Activated CD8-positive, alpha-beta memory T cell treated with anti-CD3 and anti-CD28 coated beads for 36 hours (primary cell): ENCODE results near the gene FPGS. TPM values are rescaled to one million over a fixed set of nuclear protein-coding genes. Genes with fewer than 3 reads are reported as not detected.

ENCODE experiments used
- CTCF ChIA-PET: fragments of 350-600 bp; sonication (Branson Sonifier 250); formaldehyde crosslinking; loops from one replicate; lab custom pipeline; 2021; ENCODE audit warnings: antibody characterized with exemption; lab: Charles Lee
- POLR2A ChIA-PET: fragments of 350-600 bp; sonication (Branson Sonifier 250); formaldehyde crosslinking; loops from one replicate; lab custom pipeline; 2021; ENCODE audit warnings: antibody characterized with exemption; lab: Charles Lee
- total RNA-seq, 2 experiments: library from RNA; stranded (reverse); gene quantifications; one replicate each; pipeline ENCODE4 v1.2.3, GENCODE V29; 2021

Gene FPGS
- total RNA-seq, 2 experiments from 2014 or later, result 106 to 107 TPM

DNA sequence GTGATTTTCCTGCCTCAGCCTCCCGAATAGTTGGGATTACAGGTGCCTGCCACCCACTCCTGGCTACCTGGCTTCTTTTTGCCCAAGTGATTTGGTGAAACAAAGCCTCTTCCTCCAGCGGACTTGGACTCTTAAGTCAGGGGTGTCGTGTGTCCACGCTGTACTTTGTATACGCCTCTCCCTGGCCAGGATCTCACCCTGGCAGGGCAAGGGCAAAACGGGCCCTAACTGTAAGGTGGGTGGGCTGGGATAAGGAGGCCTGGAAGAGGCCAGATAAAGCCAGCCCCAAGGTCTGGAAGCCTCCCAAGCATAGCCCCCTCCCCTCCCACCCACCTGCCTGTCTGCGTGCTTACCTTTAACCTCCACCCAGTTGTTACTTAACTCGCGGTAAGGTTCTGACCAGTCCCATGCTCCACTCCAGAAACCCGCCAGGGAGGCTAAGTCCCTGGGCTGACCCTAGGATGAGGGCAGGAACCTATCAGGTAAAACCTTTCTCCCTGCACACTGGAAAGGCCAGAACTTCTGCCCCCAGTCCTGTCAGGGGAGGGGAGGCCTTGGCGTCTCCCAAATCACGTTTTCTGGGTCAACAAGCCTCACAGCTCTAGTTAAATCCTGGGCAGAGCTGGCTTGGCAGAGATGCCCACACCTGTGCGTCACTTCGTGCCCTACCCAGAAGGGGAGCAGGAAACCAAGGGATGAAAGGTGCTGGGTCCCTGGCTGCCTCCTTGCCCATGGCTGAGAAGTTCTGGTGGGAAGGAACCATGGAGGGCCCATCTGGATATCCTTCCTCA lies 8.5 kb upstream of the FPGS start:
- POLR2A ChIA-PET, result interaction anchor here (0.6 to 0.8 kb wide), 3 partner anchors 50 to 365 kb away, joined by 3 to 13 read pairs (median 3); no protein-coding TSS in a partner anchor
- CTCF ChIA-PET, result interaction anchor here (1.2 kb wide), 2 partner anchors 8 to 76 kb away, joined by 3 to 4 read pairs; partner anchors contain the start of gene CDK9

GRCh38 chr9:127796225-127796813 lies 6.4 kb upstream of the FPGS start:
- ChIA-PET CTCF (interaction anchor here (1.3 kb wide), 1 partner anchor 73 kb away, joined by 4 read pairs; no protein-coding TSS in a partner anchor), POLR2A (interaction anchor here (0.6 to 1.1 kb wide), 4 partner anchors 11 to 709 kb away, joined by 3 to 5 read pairs (median 4); partner anchors contain the start of gene CDK9)

- CTCF ChIA-PET, result interaction anchor here (0.7 to 1.3 kb wide), 2 partner anchors 73 to 98 kb away, joined by 3 to 4 read pairs; no protein-coding TSS in a partner anchor
- POLR2A ChIA-PET, result interaction anchor here (0.6 to 1.1 kb wide), 4 partner anchors 11 to 708 kb away, joined by 3 to 5 read pairs (median 4); partner anchors contain the start of gene CDK9
Measured at GRCh38 chr9:127796852-127797370, 5.8 kb upstream of the FPGS start.

DNA sequence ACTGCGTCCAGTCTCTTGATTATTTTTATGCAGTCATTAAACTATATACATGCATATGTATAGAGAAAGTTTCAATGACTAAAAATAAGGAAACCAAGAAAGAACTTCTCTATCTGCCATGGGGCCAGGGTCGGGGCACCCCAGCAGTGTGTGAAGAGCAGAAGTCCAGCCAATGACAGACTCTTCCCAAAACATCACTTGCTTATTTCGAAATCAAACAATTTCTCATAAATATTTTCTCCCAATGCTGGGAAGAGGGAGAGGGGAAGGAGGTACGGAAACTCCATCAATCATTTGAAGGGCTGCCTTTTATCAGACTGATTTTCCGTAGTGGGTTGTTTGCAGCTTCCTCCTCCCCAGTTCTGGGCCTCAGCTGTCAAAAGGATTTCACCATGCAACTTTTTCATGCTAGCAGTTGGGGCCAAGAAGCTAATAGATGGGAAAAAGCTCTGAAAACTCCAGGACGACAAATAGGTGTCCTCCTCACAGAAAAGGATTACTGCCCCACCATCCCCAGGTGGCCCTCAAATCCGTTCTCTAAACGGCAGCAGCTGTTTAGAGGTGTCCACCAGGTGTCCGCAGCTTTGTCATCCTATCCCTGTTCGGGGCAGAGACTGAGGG lies 617 bp upstream of the FPGS start:
- ChIA-PET CTCF (interaction anchor here (0.7 to 1.5 kb wide), 2 partner anchors 15 to 68 kb away, joined by 3 to 4 read pairs; no protein-coding TSS in a partner anchor), POLR2A (interaction anchor here (0.5 to 2.2 kb wide), 9 partner anchors 9 to 102 kb away, joined by 3 to 22 read pairs (median 3); partner anchors contain the start of gene SH2D3C)

DNA sequence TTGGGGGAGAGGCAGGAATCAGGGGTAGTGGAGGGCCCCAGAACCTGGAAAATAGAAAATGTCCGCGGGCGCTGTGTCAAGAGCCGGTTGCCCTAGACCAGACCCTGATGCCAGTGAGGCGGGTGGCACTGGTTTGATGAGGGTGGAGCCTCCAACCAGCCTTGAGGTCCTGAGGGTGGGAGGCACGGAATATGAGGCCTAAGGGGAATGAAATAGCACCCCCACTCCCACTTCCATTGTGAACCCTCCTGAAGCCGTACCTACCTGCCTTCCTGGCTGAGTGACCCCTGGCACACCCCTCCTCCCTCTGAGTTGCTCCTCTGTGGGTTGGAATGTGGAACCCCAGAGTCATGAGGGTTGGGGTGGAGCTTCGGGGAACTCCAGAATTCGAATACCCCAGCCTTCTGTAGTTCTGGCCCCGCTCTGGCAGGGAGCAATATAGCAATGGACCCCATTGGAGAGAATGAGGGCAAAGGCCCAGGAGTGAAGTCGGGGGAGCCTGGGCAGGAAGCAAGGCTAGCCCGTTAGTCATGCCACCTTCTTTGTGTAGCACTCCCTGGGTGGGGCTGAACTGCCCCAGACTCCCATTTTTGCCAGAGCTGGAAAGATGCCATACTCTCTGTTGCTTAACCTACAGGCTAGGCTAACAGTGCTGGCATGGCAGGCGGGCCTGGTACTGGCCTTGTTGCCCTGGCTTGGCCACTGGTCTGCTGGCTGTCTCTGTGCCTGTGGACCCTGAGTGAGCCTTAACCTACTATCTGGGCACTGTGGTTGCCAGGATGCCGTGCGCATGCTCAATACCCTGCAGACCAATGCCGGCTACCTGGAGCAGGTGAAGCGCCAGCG lies 1.0 kb downstream of the FPGS start:
- ChIA-PET CTCF (interaction anchor here (0.6 to 1.9 kb wide), 3 partner anchors 10 to 364 kb away, joined by 3 to 8 read pairs (median 3); no protein-coding TSS in a partner anchor), POLR2A (interaction anchor here (0.6 to 1.7 kb wide), 4 partner anchors 18 to 248 kb away, joined by 3 to 4 read pairs (median 4); partner anchors contain the start of genes CDK9 and SH2D3C)

- POLR2A ChIA-PET, result interaction anchor here (0.6 to 1.0 kb wide), 2 partner anchors 13 to 47 kb away, joined by 4 to 5 read pairs; no protein-coding TSS in a partner anchor
- CTCF ChIA-PET, result interaction anchor here (1.3 kb wide), 1 partner anchor 18 kb away, joined by 3 read pairs; no protein-coding TSS in a partner anchor
Measured at GRCh38 chr9:127805620-127806019, 2.9 kb downstream of the FPGS start.

- POLR2A ChIA-PET, result no interaction called here
- CTCF ChIA-PET, result interaction anchor here (1.2 kb wide), 1 partner anchor 11 kb away, joined by 3 read pairs; no protein-coding TSS in a partner anchor
Measured at GRCh38 chr9:127806871-127807270, 4.2 kb downstream of the FPGS start.

DNA sequence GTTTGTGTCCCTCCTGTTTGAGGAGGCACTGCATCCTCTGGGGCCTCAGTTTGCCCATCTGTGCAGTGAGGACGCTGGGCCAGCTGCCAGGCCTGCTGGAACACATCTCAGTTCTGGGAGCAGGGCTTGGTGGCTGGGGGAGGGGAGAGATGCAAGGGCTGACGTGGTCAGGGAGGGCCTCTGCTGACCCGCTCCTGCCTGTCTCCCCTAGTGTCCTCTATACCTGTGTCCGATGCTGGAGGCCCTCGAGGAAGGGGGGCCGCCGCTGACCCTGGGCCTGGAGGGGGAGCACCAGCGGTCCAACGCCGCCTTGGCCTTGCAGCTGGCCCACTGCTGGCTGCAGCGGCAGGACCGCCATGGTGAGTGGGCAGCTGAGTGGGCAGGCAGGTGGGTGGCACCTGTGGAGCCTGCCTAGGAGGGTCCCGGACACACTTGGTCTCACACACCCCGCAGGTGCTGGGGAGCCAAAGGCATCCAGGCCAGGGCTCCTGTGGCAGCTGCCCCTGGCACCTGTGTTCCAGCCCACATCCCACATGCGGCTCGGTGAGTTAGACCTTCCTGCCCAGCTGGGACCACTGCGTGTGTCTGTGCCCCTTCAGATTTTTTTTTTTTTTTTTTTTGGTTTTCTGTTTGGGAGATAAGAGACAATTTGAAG lies 5.8 kb downstream of the FPGS start:
- ChIA-PET CTCF (interaction anchor here (0.6 to 1.0 kb wide), 2 partner anchors 25 to 304 kb away, joined by 3 read pairs; no protein-coding TSS in a partner anchor), POLR2A (interaction anchor here (0.6 to 1.1 kb wide), 3 partner anchors 10 to 73 kb away, joined by 3 to 7 read pairs (median 4); no protein-coding TSS in a partner anchor)

DNA sequence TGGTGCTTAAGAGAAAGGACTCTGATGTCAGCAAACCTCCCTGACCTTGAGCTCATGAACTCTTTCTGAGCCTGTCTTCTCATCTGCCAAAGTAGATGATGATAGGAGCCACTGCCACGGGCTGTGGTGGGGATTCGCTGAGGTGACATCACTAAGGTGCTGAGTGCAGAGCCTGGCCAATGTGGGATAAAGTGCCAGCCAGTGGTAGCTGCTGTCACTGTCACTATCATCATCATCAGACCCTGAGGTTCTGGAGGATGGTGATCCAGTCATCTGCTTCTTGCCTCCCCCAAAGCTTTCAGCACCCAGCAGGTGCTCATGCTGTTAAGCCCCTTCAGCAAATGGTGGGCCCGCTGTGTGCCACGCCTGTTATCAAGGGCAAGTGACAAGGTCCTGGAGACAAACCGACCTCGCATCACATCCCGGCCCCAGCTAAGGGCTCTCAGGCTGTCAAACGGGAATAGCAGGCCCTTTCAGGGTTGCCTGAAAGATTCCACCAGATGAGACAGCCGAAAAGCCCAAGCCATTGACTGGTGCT lies 6.4 kb downstream of the FPGS start:
- ChIA-PET POLR2A (interaction anchor here (0.6 to 1.1 kb wide), 3 partner anchors 9 to 72 kb away, joined by 3 to 7 read pairs (median 4); no protein-coding TSS in a partner anchor), CTCF (interaction anchor here (0.6 to 1.0 kb wide), 2 partner anchors 26 to 305 kb away, joined by 3 read pairs; no protein-coding TSS in a partner anchor)

- CTCF ChIA-PET, result interaction anchor here (1.0 kb wide), 1 partner anchor 306 kb away, joined by 3 read pairs; no protein-coding TSS in a partner anchor
- POLR2A ChIA-PET, result interaction anchor here (0.6 to 1.1 kb wide), 2 partner anchors 9 to 46 kb away, joined by 3 to 4 read pairs; no protein-coding TSS in a partner anchor
Measured at GRCh38 chr9:127809540-127810377, 7.1 kb downstream of the FPGS start.

DNA sequence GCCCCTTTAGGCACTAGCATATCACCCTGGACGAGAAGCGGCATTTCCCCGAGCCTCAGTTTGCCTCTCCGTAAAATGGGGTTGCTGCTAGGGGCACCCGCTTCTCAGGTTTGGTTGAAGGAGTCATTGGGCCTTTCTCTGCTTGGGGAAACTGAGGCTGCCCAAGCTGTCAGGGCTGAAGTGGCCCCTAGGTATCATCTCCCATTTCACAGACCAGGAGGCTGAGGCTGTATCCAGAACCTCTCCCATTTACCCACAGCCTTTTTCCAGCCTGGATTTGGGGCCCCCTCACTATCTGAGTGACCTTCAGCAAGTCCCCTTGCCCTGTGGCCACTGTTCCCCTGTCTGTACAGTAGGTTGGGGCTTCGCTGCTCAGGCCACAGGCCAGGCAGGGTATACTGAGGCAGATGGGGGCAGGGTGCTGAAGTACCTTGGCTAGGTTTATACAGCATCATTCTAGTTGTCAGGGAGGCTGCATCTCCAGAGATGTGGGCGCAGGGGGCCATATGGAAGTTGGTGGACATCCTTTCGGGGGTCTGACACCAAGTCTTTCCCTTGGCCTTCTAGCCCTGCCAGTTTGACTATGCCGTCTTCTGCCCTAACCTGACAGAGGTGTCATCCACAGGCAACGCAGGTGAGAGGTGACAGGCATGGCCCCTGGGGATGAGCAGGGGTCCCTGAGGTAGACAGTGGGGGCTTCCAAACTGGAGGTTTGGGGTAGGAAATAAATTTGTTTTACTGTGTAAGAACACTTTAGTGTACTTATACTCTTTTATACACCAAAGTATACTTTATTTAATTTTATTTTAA lies 7.9 kb downstream of the FPGS start:
- POLR2A ChIA-PET, result no interaction called here
- CTCF ChIA-PET, result no interaction called here

DNA sequence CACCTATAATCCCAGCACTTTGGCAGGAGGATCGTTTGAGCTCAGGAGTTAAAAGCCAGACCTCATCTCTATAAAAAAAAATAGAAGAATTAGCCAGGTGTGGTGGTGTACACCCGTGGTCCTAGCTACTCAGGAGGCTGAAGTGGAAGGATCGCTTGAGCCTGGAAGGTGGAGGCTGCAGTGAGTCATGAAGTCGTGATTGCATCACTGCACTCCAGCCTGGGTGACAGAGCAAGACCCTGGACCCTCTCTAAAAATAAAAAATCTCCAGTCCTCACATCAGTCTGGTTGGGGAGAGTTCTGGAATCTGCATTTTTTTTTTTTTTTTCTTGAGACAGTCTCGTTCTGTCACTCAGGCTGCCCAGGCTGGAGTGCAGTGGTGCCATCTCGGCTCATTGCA lies 9.3 kb downstream of the FPGS start:
- POLR2A ChIA-PET, result no interaction called here
- CTCF ChIA-PET, result no interaction called here

GRCh38 chr9:127812936-127813675 lies 10.4 kb downstream of the FPGS start:
- ChIA-PET POLR2A (no interaction called here), CTCF (interaction anchor here (0.7 kb wide), 1 partner anchor 10 kb away, joined by 3 read pairs; the partner anchor contains the start of gene FPGS)

GRCh38 chr9:127813686-127814226 lies 11.1 kb downstream of the FPGS start:
- POLR2A ChIA-PET, result interaction anchor here (0.7 kb wide), 1 partner anchor 220 kb away, joined by 5 read pairs; no protein-coding TSS in a partner anchor
- CTCF ChIA-PET, result interaction anchor here (0.7 kb wide), 1 partner anchor 11 kb away, joined by 3 read pairs; the partner anchor contains the start of gene FPGS
